ENCODE data around the gene MVB12B. TPM values are rescaled to one million over a fixed set of nuclear protein-coding genes. Genes with fewer than 3 reads are reported as not detected.

MVB12B gene
- total and polyA plus RNA-seq, 2 of the 8 experiments (the other 6 are each of a cell fraction or from before 2014, with no cell fraction given): 2.6 to 5.0 TPM

GRCh38 chr9:126528111-126528510 is 201.5 kb downstream of the MVB12B start:
- POLR2A ChIA-PET (ENCODE audit: partially characterized antibody): no interaction called here
- FAIRE-seq: peak; percentile 24
- no peak overlapping the region for H3K18ac ChIP-seq (ENCODE audit: extremely low read depth, low read length)

More at GRCh38 chr9:126528111-126528510, 201.5 kb downstream of the MVB12B start:
- H3K23me2 ChIP-seq (ENCODE audit: low read depth, low read length): no peaks in the 10 kb centered on the region
- no peak overlapping the region for H2AFZ ChIP-seq (ENCODE audit: low read length)
- no peak overlapping the region for H2BK120ac ChIP-seq (replicated peaks; ENCODE audit: low read depth, low read length)
- H3K4me3 ChIP-seq (ENCODE audit: extremely low read depth in 1 of 4, insufficient read depth in 2 of 4, low read depth in 3 of 4, low read length in 4 of 4): no peak overlapping the region
- no peak overlapping the region; the same call in 1 of the 2 replicates for H2BK15ac ChIP-seq (ENCODE audit: low read length)
- H3K56ac ChIP-seq (replicated peaks; ENCODE audit: insufficient read length, low read depth, low read length): no peak overlapping the region
- no peak for DNase-seq (ENCODE audit: low read depth in 1 of 2, low spot score in 2 of 2)
- peaks cover 4 to 19% (median 8%) of the 10 kb centered on the region in 4 experiments; a peak in 5 of 7 replicates for H3K4me1 ChIP-seq (replicated peaks in 1 of 4; ENCODE audit: control insufficient read depth in 3 of 4, insufficient read depth in 4 of 4, low read length in 3 of 4)
- H3K9me3 ChIP-seq (ENCODE audit: insufficient read depth in 2 of 2, low read depth in 1 of 2, low read length in 1 of 2): no peaks in the 10 kb centered on the region
- no peak overlapping the region for H3K27ac ChIP-seq (ENCODE audit: low read depth, low read length)
- no peak overlapping the region for H3K9ac ChIP-seq (replicated peaks in 1 of 4; ENCODE audit: extremely low read depth in 1 of 4, low read depth in 3 of 4, low read length in 3 of 4)
- H2BK12ac ChIP-seq (ENCODE audit: low read depth, low read length): 0 out of 2 replicates have a peak overlapping the region, but pooled peaks have one; percentile 55
- TF ChIP-seq SP1 (IDR thresholded peaks at IDR 0.05; ENCODE audit: low read depth, low read length) (peak; percentile 26; the same call in 1 of the 2 replicates), TEAD4 (IDR thresholded peaks at IDR 0.05; ENCODE audit: low read depth, low read length) (0 out of 2 replicates have a peak, but pooled peaks have one; percentile 8), CHD2 (IDR thresholded peaks at IDR 0.05; ENCODE audit: low read length) (no peak)
- H4K8ac ChIP-seq (ENCODE audit: extremely low read depth, insufficient read depth, low read length): peak overlapping the region; percentile 68; the same call in 1 of the 2 replicates
- CTCF ChIA-PET (ENCODE audit: partially characterized antibody): interaction anchor here (1.0 to 24.3 kb wide), 2 partner anchors 25 to 29 kb away, joined by 4 to 343 read pairs; no protein-coding TSS in a partner anchor
- peaks cover 0 to 5% (median 4%) of the 10 kb centered on the region in 4 experiments; a peak in 5 of 7 replicates for H3K27me3 ChIP-seq (replicated peaks in 1 of 4; ENCODE audit: control insufficient read depth in 3 of 4, extremely low read depth in 1 of 4, insufficient read depth in 3 of 4, low read length in 3 of 4)
- H3K79me1 ChIP-seq (ENCODE audit: low read depth, low read length): no peaks in the 10 kb centered on the region
- WGBS, 2 experiments (ENCODE audit: extremely low coverage in 1 of 2, insufficient coverage in 1 of 2, insufficient read length in 1 of 2, insufficient replicate concordance in 2 of 2, low coverage in 1 of 2, low lambda C conversion rate in 2 of 2, missing lambda C conversion rate in 1 of 2): 85% methylated on average over 14 of the region's 14 CpGs; no CpG with 5 or more reads in 1 of the 2 experiments
- no peak overlapping the region for H3K23ac ChIP-seq (ENCODE audit: insufficient read length)
- no peak overlapping the region for H4K5ac ChIP-seq (ENCODE audit: insufficient read length, low read depth, low read length)
- no peak overlapping the region for H4K91ac ChIP-seq (replicated peaks; ENCODE audit: insufficient read length, low read length)
- H3K79me2 ChIP-seq (ENCODE audit: control insufficient read depth in 1 of 2, insufficient read depth in 2 of 2, low read length in 2 of 2): no peaks in the 10 kb centered on the region
- no peaks in the 10 kb centered on the region for H3K36me3 ChIP-seq (ENCODE audit: control insufficient read depth in 2 of 4, insufficient read depth in 4 of 4, low read length in 3 of 4)
- H4K20me1 ChIP-seq (replicated peaks in 1 of 2; ENCODE audit: control insufficient read depth in 1 of 2, insufficient read depth in 2 of 2, low read length in 2 of 2): no peaks in the 10 kb centered on the region
- no peak overlapping the region for H2AK5ac ChIP-seq (ENCODE audit: low read depth, low read length)
- no peak overlapping the region for H2BK5ac ChIP-seq (ENCODE audit: low read depth, low read length)
- H3K4ac ChIP-seq (replicated peaks; ENCODE audit: insufficient read length, low read depth, low read length): no peak overlapping the region
- H2BK20ac ChIP-seq (ENCODE audit: low read length): no peak overlapping the region
- no peak overlapping the region for H3K14ac ChIP-seq (ENCODE audit: insufficient read length)
- H3K4me2 ChIP-seq (ENCODE audit: insufficient read depth in 1 of 2, low read depth in 2 of 2, low read length in 2 of 2): no peak overlapping the region
